Stimulated activated naive CD8-positive, alpha-beta T cell treated with anti-CD3 and anti-CD28 coated beads, Interleukin-15, Interleukin-2, amounts not matched to agents 100 U/mL and 50 U/mL, for 24 hours (primary cell): ENCODE measurements around the gene SCN5A.

Experiments
- ATAC-seq: fragments of 150-1000 bp; cut with Tn5 transposase; one replicate; pipeline ENCODE4 v1.10.0; 2021
- DNase-seq: peaks from one replicate; pipeline ENCODE4 v3.0.0; 2021

SCN5A gene

GRCh38 chr3:38558864-38559263 is 90.6 kb downstream of the SCN5A start:
- no peak for DNase-seq
- ATAC-seq: no peak

- DNase-seq: no peak
- no peak for ATAC-seq
Measured at GRCh38 chr3:38556640-38557358, 92.7 kb downstream of the SCN5A start.

GRCh38 chr3:38555926-38556325 is 93.6 kb downstream of the SCN5A start:
- no peak for DNase-seq
- no peak for ATAC-seq

- DNase-seq (no peak), ATAC-seq (no peak)
Measured at GRCh38 chr3:38555149-38555840, 94.2 kb downstream of the SCN5A start.

- ATAC-seq: no peak
- DNase-seq: no peak
Measured at GRCh38 chr3:38554127-38554827, 95.2 kb downstream of the SCN5A start.

- DNase-seq (no peak), ATAC-seq (no peak)
Measured at GRCh38 chr3:38553071-38553470, 96.4 kb downstream of the SCN5A start.

GRCh38 chr3:38552364-38552763 is 97.1 kb downstream of the SCN5A start:
- no peak for ATAC-seq
- DNase-seq: no peak

- ATAC-seq: no peak
- no peak for DNase-seq
Measured at GRCh38 chr3:38551026-38551832, 98.3 kb downstream of the SCN5A start.

GRCh38 chr3:38549957-38550840 is 99.3 kb downstream of the SCN5A start:
- no peak for DNase-seq
- ATAC-seq: no peak

GRCh38 chr3:38549486-38549885 is 100.0 kb downstream of the SCN5A start:
- DNase-seq: no peak
- no peak for ATAC-seq

- no peak for DNase-seq
- no peak for ATAC-seq
Measured at GRCh38 chr3:38549082-38549481, 100.4 kb downstream of the SCN5A start.

- ATAC-seq: no peak
- no peak for DNase-seq
Measured at GRCh38 chr3:38548154-38548931, 101.1 kb downstream of the SCN5A start.

- DNase-seq: no peak
- no peak for ATAC-seq
Measured at GRCh38 chr3:38545983-38546382, 103.5 kb downstream of the SCN5A start.

GRCh38 chr3:38545550-38545949 is 103.9 kb downstream of the SCN5A start:
- no peak for ATAC-seq
- no peak for DNase-seq

- no peak for DNase-seq
- no peak for ATAC-seq
Measured at GRCh38 chr3:38544926-38545325, 104.6 kb downstream of the SCN5A start.

GRCh38 chr3:38543586-38543985 is 105.9 kb downstream of the SCN5A start:
- DNase-seq (no peak), ATAC-seq (no peak)

GRCh38 chr3:38542401-38543298 is 106.8 kb downstream of the SCN5A start:
- no peak for ATAC-seq
- no peak for DNase-seq

GRCh38 chr3:38541806-38542205 is 107.7 kb downstream of the SCN5A start:
- ATAC-seq (no peak), DNase-seq (no peak)

GRCh38 chr3:38538773-38539353 is 110.6 kb downstream of the SCN5A start:
- no peak for ATAC-seq

More at GRCh38 chr3:38538773-38539353, 110.6 kb downstream of the SCN5A start:
- no peak for DNase-seq
